H1 (cell line): ENCODE measurements around the gene KCNJ4. TPM values are rescaled to one million over a fixed set of nuclear protein-coding genes. Genes with fewer than 3 reads are reported as not detected.
A peak's percentile ranks its signal among the peaks of the same experiment; 100 is the strongest.

ENCODE experiments used
- CTCF ChIA-PET: fragments of 300-600 bp; sonication (Branson Sonifier 250); formaldehyde crosslinking; loops from one replicate; lab custom pipeline; 2021; ENCODE audit not compliant: partially characterized antibody; lab: Charles Lee
- POLR2A ChIA-PET: fragments of 300-600 bp; sonication (Branson Sonifier 250); formaldehyde crosslinking; loops from one replicate; lab custom pipeline; 2021; ENCODE audit warnings: inconsistent platforms; ENCODE audit not compliant: partially characterized antibody; lab: Charles Lee
- DNase-seq, 2 experiments: peaks; one replicate each; pipeline versions ENCODE4 v3.0.0 to v3.0.0-alpha.2; 2010 to 2022; ENCODE audit warnings: low spot score in 2 of 2, low read depth in 1 of 2, mixed read lengths in 1 of 2
- FAIRE-seq: peaks from 2 replicates; lab custom pipeline; 2011; peaks lifted over from hg19 to GRCh38; lab: Jason Lieb, UNC
- H2AFZ ChIP-seq: 2 replicates; pipeline ENCODE4 v1.8.1; 2012; ENCODE audit warnings: low read length, inconsistent platforms
- H2AK5ac ChIP-seq: 2 replicates; pipeline ENCODE4 v1.6.1; 2013; ENCODE audit warnings: low read depth, low read length
- H2BK120ac ChIP-seq: replicated peaks from 2 replicates; pipeline ENCODE3; 2013; ENCODE audit warnings: low read depth, low read length, inconsistent platforms
- H2BK12ac ChIP-seq: 2 replicates; pipeline ENCODE4 v1.6.1; 2013; ENCODE audit warnings: low read depth, low read length
- H2BK15ac ChIP-seq: 2 replicates; pipeline ENCODE4 v1.6.1; 2013; ENCODE audit warnings: low read length
- H2BK20ac ChIP-seq: 2 replicates; pipeline ENCODE4 v1.6.1; 2013; ENCODE audit warnings: low read length
- H2BK5ac ChIP-seq: 2 replicates; pipeline ENCODE4 v1.6.1; 2013; ENCODE audit warnings: low read depth, low read length
- H3K14ac ChIP-seq: 2 replicates; pipeline ENCODE4 v1.6.1; 2013; ENCODE audit warnings: inconsistent platforms; ENCODE audit not compliant: insufficient read length
- H3K18ac ChIP-seq: 2 replicates; pipeline ENCODE4 v1.6.1; 2013; ENCODE audit warnings: low read length; ENCODE audit errors: extremely low read depth
- H3K23ac ChIP-seq: 2 replicates; pipeline ENCODE4 v1.6.1; 2013; ENCODE audit warnings: inconsistent platforms; ENCODE audit not compliant: insufficient read length
- H3K23me2 ChIP-seq: 2 replicates; pipeline ENCODE4 v1.6.1; 2013; ENCODE audit warnings: low read depth, low read length
- H3K27ac ChIP-seq: 2 replicates; pipeline ENCODE4 v1.6.1; 2011; ENCODE audit warnings: low read depth, low read length, inconsistent platforms
- H3K27me3 ChIP-seq, 4 experiments: replicated peaks in 1 of 4; 1 replicate in 1 of 4; 2 replicates in 3 of 4; pipeline versions ENCODE4 v1.6.1 to v1.8.1; 2011 to 2013; ENCODE audit warnings: low read length in 3 of 4, mild to moderate bottlenecking in 3 of 4, inconsistent platforms in 2 of 4, mixed read lengths in 2 of 4, moderate library complexity in 1 of 4; ENCODE audit not compliant: control insufficient read depth in 3 of 4, insufficient read depth in 3 of 4; ENCODE audit errors: extremely low read depth in 1 of 4
- H3K36me3 ChIP-seq, 4 experiments: 2 replicates each; pipeline versions ENCODE4 v1.6.1 to v1.8.1; 2011 to 2013; ENCODE audit warnings: mild to moderate bottlenecking in 4 of 4, low read length in 3 of 4, moderate library complexity in 2 of 4, control low read depth in 1 of 4, inconsistent platforms in 1 of 4; ENCODE audit not compliant: insufficient read depth in 4 of 4, control insufficient read depth in 2 of 4
- H3K4ac ChIP-seq: replicated peaks from 2 replicates; pipeline ENCODE3; 2013; ENCODE audit warnings: low read length, low read depth, mixed read lengths, inconsistent platforms; ENCODE audit not compliant: insufficient read length
- H3K4me1 ChIP-seq, 4 experiments: replicated peaks in 1 of 4; 1 replicate in 1 of 4; 2 replicates in 3 of 4; pipeline versions ENCODE4 v1.6.1 to v1.8.1; 2011 to 2013; ENCODE audit warnings: low read length in 3 of 4, inconsistent platforms in 2 of 4, mixed read lengths in 1 of 4; ENCODE audit not compliant: insufficient read depth in 4 of 4, control insufficient read depth in 3 of 4
- H3K4me2 ChIP-seq, 2 experiments: 2 replicates each; pipeline versions ENCODE4 v1.6.1 to v1.8.1; 2011 to 2013; ENCODE audit warnings: low read depth in 2 of 2, low read length in 2 of 2, control low read depth in 1 of 2, inconsistent platforms in 1 of 2, mild to moderate bottlenecking in 1 of 2; ENCODE audit not compliant: insufficient read depth in 1 of 2
- H3K4me3 ChIP-seq, 4 experiments: fragments of 200-600, 300-600 bp in 1 of 4; sonication (generic), shearing (Covaris generic), sonication (Bioruptor Twin) in 1 of 4; 2 replicates each; pipeline versions ENCODE4 v1.5.1 to v1.8.1; 2011 to 2016; ENCODE audit warnings: low read length in 4 of 4, low read depth in 3 of 4, control low read depth in 2 of 4, inconsistent platforms in 2 of 4, mild to moderate bottlenecking in 2 of 4, mixed read lengths in 1 of 4, moderate library complexity in 1 of 4; ENCODE audit not compliant: insufficient read depth in 2 of 4; ENCODE audit errors: extremely low read depth in 1 of 4
- H3K56ac ChIP-seq: replicated peaks from 2 replicates; pipeline ENCODE3; 2013; ENCODE audit warnings: low read depth, mild to moderate bottlenecking, mixed read lengths, low read length, inconsistent platforms; ENCODE audit not compliant: insufficient read length
- H3K79me1 ChIP-seq: 2 replicates; pipeline ENCODE4 v1.6.1; 2013; ENCODE audit warnings: low read depth, low read length, control low read depth
- H3K79me2 ChIP-seq, 2 experiments: 2 replicates each; pipeline versions ENCODE4 v1.6.1 to v1.8.1; 2012 to 2013; ENCODE audit warnings: low read length in 2 of 2, mild to moderate bottlenecking in 2 of 2, inconsistent platforms in 1 of 2; ENCODE audit not compliant: insufficient read depth in 2 of 2, control insufficient read depth in 1 of 2
- H3K9ac ChIP-seq, 4 experiments: replicated peaks in 1 of 4; 1 replicate in 1 of 4; 2 replicates in 3 of 4; pipeline versions ENCODE4 v1.6.1 to v1.8.1; 2011 to 2013; ENCODE audit warnings: low read depth in 3 of 4, low read length in 3 of 4, control low read depth in 2 of 4, mild to moderate bottlenecking in 2 of 4, moderate library complexity in 2 of 4, inconsistent platforms in 1 of 4; ENCODE audit errors: extremely low read depth in 1 of 4
- H3K9me3 ChIP-seq, 2 experiments: 2 replicates each; pipeline versions ENCODE4 v1.6.1 to v1.8.1; 2012 to 2013; ENCODE audit warnings: mild to moderate bottlenecking in 2 of 2, moderate library complexity in 2 of 2, control low read depth in 1 of 2, inconsistent platforms in 1 of 2, low read depth in 1 of 2, low read length in 1 of 2, mixed read lengths in 1 of 2; ENCODE audit not compliant: insufficient read depth in 2 of 2
- H4K20me1 ChIP-seq, 2 experiments: replicated peaks in 1 of 2; 2 replicates each; pipeline versions ENCODE3 to v1.8.1; 2011 to 2013; ENCODE audit warnings: inconsistent platforms in 2 of 2, low read length in 2 of 2, mild to moderate bottlenecking in 1 of 2; ENCODE audit not compliant: insufficient read depth in 2 of 2, control insufficient read depth in 1 of 2
- H4K5ac ChIP-seq: 2 replicates; pipeline ENCODE4 v1.6.1; 2013; ENCODE audit warnings: low read length, low read depth, mixed read lengths, inconsistent platforms; ENCODE audit not compliant: insufficient read length
- H4K8ac ChIP-seq: 2 replicates; pipeline ENCODE4 v1.8.0; 2013; ENCODE audit warnings: mild to moderate bottlenecking, moderate library complexity, low read length, inconsistent platforms; ENCODE audit not compliant: insufficient read depth; ENCODE audit errors: extremely low read depth
- H4K91ac ChIP-seq: replicated peaks from 2 replicates; pipeline ENCODE3; 2013; ENCODE audit warnings: low read length, mixed read lengths, inconsistent platforms; ENCODE audit not compliant: insufficient read length
- BACH1 ChIP-seq: IDR thresholded peaks from 2 replicates; pipeline ENCODE4 v1.6.1; 2012; ENCODE audit warnings: low read length, improper control_type of control experiment
- BCL11A ChIP-seq, 2 experiments: IDR thresholded peaks; one replicate each; pipeline ENCODE4 v1.6.1; 2011; ENCODE audit warnings: low read depth in 2 of 2, low read length in 2 of 2, mild to moderate bottlenecking in 2 of 2
- SP1 ChIP-seq: IDR thresholded peaks from 2 replicates; pipeline ENCODE4 v1.6.1; 2011; ENCODE audit warnings: low read depth, low read length
- TEAD4 ChIP-seq: IDR thresholded peaks from 2 replicates; pipeline ENCODE4 v1.6.1; 2012; ENCODE audit warnings: low read depth, low read length, inconsistent platforms, mixed read lengths
- WGBS, 2 experiments: shearing (Covaris generic) in 1 of 2; methylation state at CpG; one replicate each; pipeline versions ENCODE4 v1.1.6 to v1.1.7; 2013 to 2015; ENCODE audit warnings: low lambda C conversion rate in 2 of 2, mixed read lengths in 2 of 2, inconsistent platforms in 1 of 2, low coverage in 1 of 2, missing lambda C conversion rate in 1 of 2; ENCODE audit not compliant: insufficient replicate concordance in 2 of 2, insufficient coverage in 1 of 2, insufficient read length in 1 of 2; ENCODE audit errors: extremely low coverage in 1 of 2, missing lambda C conversion rate in 1 of 2; 5-methylcytosine and 5-hydroxymethylcytosine counted together
- polyA plus RNA-seq, 7 experiments: library from polyadenylated mRNA; depleted of rRNA in 3 of 7; stranded (reverse) in 5 of 7; unstranded in 2 of 7; fragments of >200 nt in 5 of 7; fragments of 200-250 nt in 2 of 7; gene quantifications; 1 replicate in 5 of 7; 2 replicates in 1 of 7; 4 replicates in 1 of 7; pipeline versions ENCODE4 v1.2.1 to v1.2.3, GENCODE V29; 2011 to 2013; ENCODE audit warnings: missing spikeins in 2 of 7, mixed read lengths in 2 of 7
- total RNA-seq: library from RNA; stranded (reverse); fragmentation: NEBNext Ultra II Directional; extraction: Animal tissue kit (Norgen Biotek cat#: 25700); gene quantifications from 2 replicates; pipeline ENCODE4 v1.2.1, GENCODE V29; 2021

Gene KCNJ4
- total and polyA plus RNA-seq, 2 of the 8 experiments (the other 6 are each of a cell fraction or from before 2014, with no cell fraction given) = 1.4 to 2.2 TPM

- peak overlapping the region; percentile 81 for H3K18ac ChIP-seq
- H3K4me2 ChIP-seq = 0 out of 4 replicates have a peak overlapping the region, but pooled peaks of 1 of the 2 experiments have one; percentile 27
- H2BK120ac ChIP-seq = no peak overlapping the region
- H3K27me3 ChIP-seq = no peaks in the 10 kb centered on the region
- TF ChIP-seq SP1 = peak; percentile 64; the same call in 1 of the 2 replicates
- TF ChIP-seq TEAD4 = peak; percentile 88
- TF ChIP-seq BACH1 = no peak
- TF ChIP-seq BCL11A (IDR thresholded peaks at IDR 0.05; ENCODE audit: low read depth in 2 of 2, low read length in 2 of 2) = no peak
- TF ChIP-seq, all 59 proteins: peak for 2
- Histone ChIP-seq H2AK5ac (no peak overlapping the region), H4K91ac (peak overlapping the region; percentile 4), H3K4ac (no peak overlapping the region), H2BK5ac (peak overlapping the region; percentile 86; the same call in 1 of the 2 replicates), H2BK12ac (peak overlapping the region; percentile 94; the same call in 1 of the 2 replicates), H3K9me3 (no peaks in the 10 kb centered on the region), H3K14ac (no peak overlapping the region), H2BK15ac (peak overlapping the region; percentile 92; the same call in 1 of the 2 replicates), H3K23ac (no peak overlapping the region), H4K20me1 (no peaks in the 10 kb centered on the region), H3K79me1 (no peaks in the 10 kb centered on the region), H2BK20ac (peak overlapping the region; percentile 87; the same call in 1 of the 2 replicates), H3K4me1 (peaks cover 3 to 21% (median 11%) of the 10 kb centered on the region in 4 experiments; a peak in 6 of 7 replicates), H3K56ac (no peak overlapping the region), H4K8ac (peak overlapping the region; percentile 35; the same call in 1 of the 2 replicates), H3K4me3 (peak overlapping the region in 1 of 4 experiments; percentile 8; a peak in 1 of 8 replicates), H3K36me3 (no peaks in the 10 kb centered on the region), H4K5ac (peak overlapping the region; percentile 61), H3K79me2 (no peaks in the 10 kb centered on the region), H3K23me2 (0 out of 2 replicates have a peak, but pooled peaks cover 3% of the 10 kb centered on the region), H3K9ac (no peak overlapping the region), H3K27ac (no peak overlapping the region), H2AFZ (peak overlapping the region; percentile 54)
- whole genome bisulfite sequencing, 2 experiments = 72% methylated on average over 20 of the region's 21 CpGs; no CpG with 5 or more reads in 1 of the 2 experiments
- FAIRE-seq (peak; percentile 13), DNase-seq (no peak)
- ChIA-PET CTCF (interaction anchor here (0.6 to 3.6 kb wide), 5 partner anchors 9 to 176 kb away, joined by 3 to 35 read pairs (median 14); no protein-coding TSS in a partner anchor), POLR2A (interaction anchor here (0.5 to 1.6 kb wide), 8 partner anchors 9 to 105 kb away, joined by 3 to 4 read pairs (median 3); partner anchors contain the start of gene CSNK1E)
Observed at GRCh38 chr22:38422611-38423511, 32.1 kb downstream of the KCNJ4 start.
